Upper lobe of right lung (tissue), 1 donor: ENCODE data around the gene TMEM30B. TPM values are rescaled to one million over a fixed set of nuclear protein-coding genes. Genes with fewer than 3 reads are reported as not detected.

Source experiments
- ATAC-seq: fragments of 200-7000 bp; cut with Tn5 transposase; one replicate; pipeline ENCODE4 v1.9.1; 2020; ENCODE audit warnings: mild to moderate bottlenecking, moderate library complexity
- DNase-seq: peaks from one replicate; pipeline ENCODE4 v3.0.0-alpha.2; 2020
- H3K27ac ChIP-seq: fragments of 200-600 bp; one replicate; pipeline ENCODE4 v1.8.0; 2022
- H3K27me3 ChIP-seq: fragments of 200-600 bp; one replicate; pipeline ENCODE4 v1.8.0; 2022; ENCODE audit warnings: mild to moderate bottlenecking
- H3K36me3 ChIP-seq: fragments of 200-600 bp; one replicate; pipeline ENCODE4 v1.8.0; 2022
- H3K4me1 ChIP-seq: fragments of 200-600 bp; one replicate; pipeline ENCODE4 v1.8.0; 2022
- H3K4me3 ChIP-seq: fragments of 200-600 bp; one replicate; pipeline ENCODE4 v1.8.0; 2022; ENCODE audit warnings: mild to moderate bottlenecking
- H3K9me3 ChIP-seq: fragments of 200-600 bp; one replicate; pipeline ENCODE4 v1.8.0; 2022
- intact Hi-C: fragments of 100-400 bp; cut with DNase I; formaldehyde crosslinking; loops from one replicate; pipeline ENCODE4 v1.11.0; 2022
- total RNA-seq: library from RNA; stranded (reverse); fragmentation: NEBNext Ultra II Directional; extraction: Animal tissue kit (Norgen Biotek cat#: 25700); gene quantifications from one replicate; pipeline ENCODE4 v1.2.1, GENCODE V29; 2021
- TF ChIP-seq, protein P1 (sequence below): fragments of 200-600 bp; IDR thresholded peaks from one replicate; pipeline ENCODE4 v1.8.0; 2022; ENCODE audit warnings: antibody characterized with exemption
- donor health status: DM: no; HTN: yes; CAD: no; lungs with severe emphysema.

Gene TMEM30B
- total RNA-seq, 1 donor from 2014 or later: 22.5 TPM

DNA sequence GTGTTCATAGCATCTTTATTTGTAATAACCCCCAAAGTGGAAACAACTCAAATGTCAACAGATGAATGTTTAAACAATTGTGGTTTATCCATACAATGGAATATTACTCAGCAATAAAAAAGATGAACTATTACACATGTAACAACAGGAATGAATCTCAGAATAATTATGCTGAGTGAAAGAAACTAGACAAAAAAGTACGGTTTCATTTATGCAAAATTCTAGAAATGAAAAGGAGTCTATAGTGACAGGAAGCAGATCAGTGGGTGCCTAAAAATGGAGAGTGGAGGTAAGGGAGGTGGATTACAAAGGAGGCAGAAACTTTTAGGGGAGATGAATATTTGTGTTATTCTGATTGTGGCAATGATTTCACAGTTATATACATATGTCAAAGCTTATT, 45.0 kb upstream of the TMEM30B start:
- peak overlapping the region; percentile 81 for H3K27ac ChIP-seq

DNA sequence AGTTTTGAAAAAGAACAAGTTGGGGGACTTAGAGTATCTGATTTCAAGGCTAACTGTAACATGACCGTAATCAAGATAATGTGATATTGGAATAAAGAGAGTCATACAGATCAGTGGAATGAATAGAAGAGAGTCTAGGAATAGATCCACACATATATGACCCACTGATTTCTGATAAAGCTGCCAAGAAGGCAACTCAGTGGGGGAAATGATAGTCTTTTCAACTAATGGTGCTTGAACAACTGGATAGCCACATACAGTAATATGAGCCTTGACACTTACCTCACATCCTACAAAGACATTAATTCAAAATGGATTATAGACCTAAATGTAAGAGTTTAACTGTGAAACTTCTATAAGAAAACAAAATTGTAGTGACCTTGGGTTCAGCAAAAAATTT, 44.0 kb upstream of the TMEM30B start:
- intact Hi-C loops: no loop called here
- no peaks in the 10 kb centered on the region for H3K27me3 ChIP-seq
- peaks cover 37% of the 10 kb centered on the region for H3K4me1 ChIP-seq
- no peak overlapping the region for H3K27ac ChIP-seq
- no peaks in the 10 kb centered on the region for H3K36me3 ChIP-seq
- H3K9me3 ChIP-seq: no peaks in the 10 kb centered on the region
- H3K4me3 ChIP-seq: peak overlapping the region; percentile 73
- ATAC-seq (no peak), DNase-seq (no peak)
- TF ChIP-seq, protein P1, sequence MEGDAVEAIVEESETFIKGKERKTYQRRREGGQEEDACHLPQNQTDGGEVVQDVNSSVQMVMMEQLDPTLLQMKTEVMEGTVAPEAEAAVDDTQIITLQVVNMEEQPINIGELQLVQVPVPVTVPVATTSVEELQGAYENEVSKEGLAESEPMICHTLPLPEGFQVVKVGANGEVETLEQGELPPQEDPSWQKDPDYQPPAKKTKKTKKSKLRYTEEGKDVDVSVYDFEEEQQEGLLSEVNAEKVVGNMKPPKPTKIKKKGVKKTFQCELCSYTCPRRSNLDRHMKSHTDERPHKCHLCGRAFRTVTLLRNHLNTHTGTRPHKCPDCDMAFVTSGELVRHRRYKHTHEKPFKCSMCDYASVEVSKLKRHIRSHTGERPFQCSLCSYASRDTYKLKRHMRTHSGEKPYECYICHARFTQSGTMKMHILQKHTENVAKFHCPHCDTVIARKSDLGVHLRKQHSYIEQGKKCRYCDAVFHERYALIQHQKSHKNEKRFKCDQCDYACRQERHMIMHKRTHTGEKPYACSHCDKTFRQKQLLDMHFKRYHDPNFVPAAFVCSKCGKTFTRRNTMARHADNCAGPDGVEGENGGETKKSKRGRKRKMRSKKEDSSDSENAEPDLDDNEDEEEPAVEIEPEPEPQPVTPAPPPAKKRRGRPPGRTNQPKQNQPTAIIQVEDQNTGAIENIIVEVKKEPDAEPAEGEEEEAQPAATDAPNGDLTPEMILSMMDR: no peak

More for the DNA sequence above, 45.0 kb upstream of the TMEM30B start:
- TF ChIP-seq, protein P1: no peak
- H3K36me3 ChIP-seq: no peaks in the 10 kb centered on the region
- no peak for DNase-seq
- no peaks in the 10 kb centered on the region for H3K27me3 ChIP-seq
- H3K9me3 ChIP-seq: no peaks in the 10 kb centered on the region
- ATAC-seq: no peak
- intact Hi-C loops: no loop called here
- H3K4me3 ChIP-seq: no peak overlapping the region
- H3K4me1 ChIP-seq: peaks cover 41% of the 10 kb centered on the region

DNA sequence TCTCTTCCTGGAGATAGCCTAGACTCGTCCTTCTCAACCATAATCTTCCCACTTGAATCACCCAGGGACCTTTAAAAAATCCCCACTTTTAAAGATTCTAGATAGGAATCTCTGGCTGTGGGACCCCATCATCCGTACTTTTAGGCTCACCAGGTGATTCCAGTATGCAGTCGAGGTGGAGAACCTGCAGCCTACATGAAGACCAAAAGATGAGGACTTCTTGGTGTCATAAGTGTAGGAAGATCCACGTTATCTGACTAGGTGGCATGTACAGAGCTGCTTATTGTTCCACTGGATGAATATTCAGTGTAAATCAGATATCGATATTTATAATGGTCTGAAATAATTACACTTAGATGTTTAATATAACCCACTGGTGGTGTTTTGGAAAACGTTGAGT, 42.8 kb upstream of the TMEM30B start:
- no peaks in the 10 kb centered on the region for H3K36me3 ChIP-seq
- TF ChIP-seq, protein P1: no peak
- no peak for DNase-seq
- no peak for ATAC-seq
- H3K4me1 ChIP-seq: peaks cover 25% of the 10 kb centered on the region
- intact Hi-C loops: no loop called here
- peak overlapping the region; percentile 73 for H3K4me3 ChIP-seq
- H3K9me3 ChIP-seq: no peaks in the 10 kb centered on the region
- no peaks in the 10 kb centered on the region for H3K27me3 ChIP-seq
- peak overlapping the region; percentile 88 for H3K27ac ChIP-seq

DNA sequence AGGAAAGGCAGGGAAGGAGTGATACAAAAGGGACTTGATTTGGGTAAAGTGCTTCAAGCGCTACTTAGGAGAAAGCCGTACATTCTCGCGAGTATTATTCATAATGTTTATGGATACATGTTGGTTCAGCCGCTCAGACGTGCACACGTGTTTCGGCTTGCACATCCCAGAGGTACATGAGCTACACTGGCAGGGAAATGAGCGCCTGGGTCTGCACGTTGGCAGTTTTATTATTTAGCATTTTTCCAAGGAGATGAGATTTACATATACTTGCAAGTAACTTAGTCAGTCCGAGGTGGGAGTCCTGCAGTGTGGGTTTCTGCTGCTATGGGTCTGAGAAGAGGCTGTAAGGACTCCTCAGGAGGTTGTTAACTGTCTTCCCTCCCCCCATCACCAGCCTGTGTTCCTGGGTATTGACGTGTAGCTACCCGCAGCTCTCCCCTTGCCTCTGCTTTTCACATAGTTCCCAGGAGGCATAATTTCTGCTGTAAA, 41.7 kb upstream of the TMEM30B start:
- H3K4me1 ChIP-seq: peaks cover 17% of the 10 kb centered on the region
- peak overlapping the region; percentile 73 for H3K4me3 ChIP-seq
- intact Hi-C loops: no loop called here
- peak overlapping the region; percentile 88 for H3K27ac ChIP-seq
- no peaks in the 10 kb centered on the region for H3K9me3 ChIP-seq
- ATAC-seq (peak; percentile 38), DNase-seq (no peak)
- H3K27me3 ChIP-seq: no peaks in the 10 kb centered on the region
- H3K36me3 ChIP-seq: no peaks in the 10 kb centered on the region
- TF ChIP-seq, protein P1: no peak

DNA sequence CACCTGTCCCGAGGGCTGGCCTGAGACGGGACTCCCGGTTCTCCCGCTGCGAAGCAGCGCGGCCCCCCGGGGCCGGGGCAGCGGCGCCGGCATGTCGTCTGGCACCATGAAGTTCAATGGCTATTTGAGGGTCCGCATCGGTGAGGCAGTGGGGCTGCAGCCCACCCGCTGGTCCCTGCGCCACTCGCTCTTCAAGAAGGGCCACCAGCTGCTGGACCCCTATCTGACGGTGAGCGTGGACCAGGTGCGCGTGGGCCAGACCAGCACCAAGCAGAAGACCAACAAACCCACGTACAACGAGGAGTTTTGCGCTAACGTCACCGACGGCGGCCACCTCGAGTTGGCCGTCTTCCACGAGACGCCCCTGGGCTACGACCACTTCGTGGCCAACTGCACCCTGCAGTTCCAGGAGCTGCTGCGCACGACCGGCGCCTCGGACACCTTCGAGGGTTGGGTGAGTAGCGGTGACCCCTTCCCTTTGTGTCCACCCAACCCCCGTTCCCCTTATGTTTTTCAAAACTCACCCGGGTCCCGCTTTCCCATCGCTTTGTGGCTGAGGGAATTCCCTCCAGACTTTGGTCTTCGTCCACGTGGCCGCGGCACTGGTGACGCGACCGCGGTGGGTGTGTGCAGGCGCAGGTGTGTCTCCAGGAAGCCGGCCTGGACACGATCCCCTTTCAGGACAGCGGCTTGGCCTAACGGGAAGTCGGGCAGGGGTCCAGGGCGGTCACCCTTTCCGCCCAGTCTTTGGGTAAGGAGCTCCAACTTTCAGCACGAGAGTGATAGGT, 41.1 kb upstream of the TMEM30B start:
- Histone ChIP-seq H3K4me3 (peak overlapping the region; percentile 73), H3K4me1 (peaks cover 11% of the 10 kb centered on the region), H3K27ac (peak overlapping the region; percentile 88), H3K27me3 (no peaks in the 10 kb centered on the region), H3K36me3 (no peaks in the 10 kb centered on the region), H3K9me3 (no peaks in the 10 kb centered on the region)
- DNase-seq: peak; percentile 88
- TF ChIP-seq, protein P1: no peak
- ATAC-seq: peak; percentile 59
- intact Hi-C loops: no loop called here
